Vagina (tissue), 2 donors: Measurements from ENCODE around the gene NCAPD3.

Experiments
- CTCF ChIP-seq, 3 experiments: fragments of 450-650 bp in 2 of 3; fragments of 200-600 bp in 1 of 3; sonication (generic) in 1 of 3; IDR thresholded peaks; one replicate each; pipeline ENCODE4 v1.5.1; 2017 to 2019; ENCODE audit warnings: antibody characterized with exemption in 3 of 3, mild to moderate bottlenecking in 2 of 3, moderate library complexity in 2 of 3
- POLR2A ChIP-seq, 2 donors: fragments of 450-650 bp; IDR thresholded peaks; one replicate each; pipeline ENCODE4 v1.6.1; 2017; ENCODE audit warnings: antibody characterized with exemption in 2 of 2, mild to moderate bottlenecking in 2 of 2, moderate library complexity in 2 of 2

GRCh38 chr11:134270250-134270714, 46.5 kb upstream of the NCAPD3 start:
- TF ChIP-seq CTCF (IDR thresholded peaks at IDR 0.05) = no peak
- TF ChIP-seq POLR2A (IDR thresholded peaks at IDR 0.05) = no peak
